ENCODE results near the gene FIGNL2.

DNA sequence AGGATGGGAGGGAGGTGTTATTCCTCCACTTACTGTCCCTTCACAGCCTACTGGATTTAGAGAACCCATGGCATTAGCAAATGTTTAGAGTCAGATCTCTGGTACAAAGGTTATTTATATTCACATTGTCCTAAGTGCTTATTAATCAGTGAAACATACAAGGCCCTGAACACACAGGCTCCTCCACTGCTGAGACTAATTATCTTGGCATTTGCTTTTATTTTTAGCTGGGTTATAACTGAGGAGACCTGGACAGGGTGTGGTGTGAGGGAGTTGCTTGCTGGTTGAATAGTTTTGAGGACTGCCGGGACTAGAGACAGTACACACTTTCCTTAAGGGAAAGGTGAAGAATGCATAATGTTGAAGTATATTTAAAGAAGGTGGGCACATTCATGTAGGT is 77.5 kb downstream of the FIGNL2 start:
- TF ChIP-seq, protein P1, sequence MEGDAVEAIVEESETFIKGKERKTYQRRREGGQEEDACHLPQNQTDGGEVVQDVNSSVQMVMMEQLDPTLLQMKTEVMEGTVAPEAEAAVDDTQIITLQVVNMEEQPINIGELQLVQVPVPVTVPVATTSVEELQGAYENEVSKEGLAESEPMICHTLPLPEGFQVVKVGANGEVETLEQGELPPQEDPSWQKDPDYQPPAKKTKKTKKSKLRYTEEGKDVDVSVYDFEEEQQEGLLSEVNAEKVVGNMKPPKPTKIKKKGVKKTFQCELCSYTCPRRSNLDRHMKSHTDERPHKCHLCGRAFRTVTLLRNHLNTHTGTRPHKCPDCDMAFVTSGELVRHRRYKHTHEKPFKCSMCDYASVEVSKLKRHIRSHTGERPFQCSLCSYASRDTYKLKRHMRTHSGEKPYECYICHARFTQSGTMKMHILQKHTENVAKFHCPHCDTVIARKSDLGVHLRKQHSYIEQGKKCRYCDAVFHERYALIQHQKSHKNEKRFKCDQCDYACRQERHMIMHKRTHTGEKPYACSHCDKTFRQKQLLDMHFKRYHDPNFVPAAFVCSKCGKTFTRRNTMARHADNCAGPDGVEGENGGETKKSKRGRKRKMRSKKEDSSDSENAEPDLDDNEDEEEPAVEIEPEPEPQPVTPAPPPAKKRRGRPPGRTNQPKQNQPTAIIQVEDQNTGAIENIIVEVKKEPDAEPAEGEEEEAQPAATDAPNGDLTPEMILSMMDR (IDR thresholded peaks at IDR 0.05; ENCODE audit: low read depth, low read length, missing input control), result no peak
- TF ChIP-seq GABPA (IDR thresholded peaks at IDR 0.05 in 1 of 2, conservative IDR thresholded peaks at IDR 0.05 in 1 of 2), result no peak
- TF ChIP-seq JUND (IDR thresholded peaks at IDR 0.05), result no peak
- TF ChIP-seq, protein P2, sequence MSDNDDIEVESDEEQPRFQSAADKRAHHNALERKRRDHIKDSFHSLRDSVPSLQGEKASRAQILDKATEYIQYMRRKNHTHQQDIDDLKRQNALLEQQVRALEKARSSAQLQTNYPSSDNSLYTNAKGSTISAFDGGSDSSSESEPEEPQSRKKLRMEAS (IDR thresholded peaks at IDR 0.05), result no peak
